Duodenal mucosa (tissue), 2 donors: Measurements from ENCODE around the gene MPPED1.

Experiments used
- H3K27ac ChIP-seq: one replicate; pipeline ENCODE4 v1.7.0; 2013; ENCODE audit warnings: low read depth, low read length
- H3K27me3 ChIP-seq, 2 donors: one replicate each; pipeline ENCODE4 v1.7.0; 2013; ENCODE audit warnings: low read length in 2 of 2, control low read depth in 1 of 2; ENCODE audit not compliant: insufficient read depth in 2 of 2, control insufficient read depth in 1 of 2
- H3K36me3 ChIP-seq, 2 donors: one replicate each; pipeline ENCODE4 v1.7.0; 2013; ENCODE audit warnings: low read length in 2 of 2, control low read depth in 1 of 2; ENCODE audit not compliant: insufficient read depth in 2 of 2, control insufficient read depth in 1 of 2
- H3K4me1 ChIP-seq, 2 donors: one replicate each; pipeline ENCODE4 v1.7.0; 2013; ENCODE audit warnings: low read length in 2 of 2, control low read depth in 1 of 2; ENCODE audit not compliant: insufficient read depth in 2 of 2, control insufficient read depth in 1 of 2
- H3K4me3 ChIP-seq, 2 donors: one replicate each; pipeline ENCODE4 v1.7.0; 2013; ENCODE audit warnings: low read length in 2 of 2, low read depth in 1 of 2
- H3K9ac ChIP-seq, 2 donors: one replicate each; pipeline ENCODE4 v1.7.0; 2013; ENCODE audit warnings: low read length in 2 of 2, low read depth in 1 of 2
- H3K9me3 ChIP-seq, 2 donors: one replicate each; pipeline ENCODE4 v1.7.0; 2013; ENCODE audit warnings: low read length in 2 of 2, control low read depth in 1 of 2; ENCODE audit not compliant: control insufficient read depth in 1 of 2

Gene MPPED1

GRCh38 chr22:43409800-43410199 lies 2.0 kb upstream of the MPPED1 start:
- Histone ChIP-seq H3K36me3 (no peaks in the 10 kb centered on the region), H3K27me3 (peaks cover 42% of the 10 kb centered on the region in 2 donors)

GRCh38 chr22:43411040-43411868 lies 560 bp upstream of the MPPED1 start:
- Histone ChIP-seq H3K9ac (no peak overlapping the region), H3K4me3 (no peak overlapping the region), H3K4me1 (no peaks in the 10 kb centered on the region), H3K9me3 (no peaks in the 10 kb centered on the region), H3K27me3 (peaks cover 41 to 43% of the 10 kb centered on the region in 2 donors), H3K27ac (no peak overlapping the region), H3K36me3 (no peaks in the 10 kb centered on the region)

More at GRCh38 chr22:43409800-43410199, 2.0 kb upstream of the MPPED1 start:
- Histone ChIP-seq H3K4me1 (no peaks in the 10 kb centered on the region), H3K9me3 (no peaks in the 10 kb centered on the region), H3K4me3 (no peak overlapping the region), H3K9ac (no peak overlapping the region), H3K27ac (no peak overlapping the region)

DNA sequence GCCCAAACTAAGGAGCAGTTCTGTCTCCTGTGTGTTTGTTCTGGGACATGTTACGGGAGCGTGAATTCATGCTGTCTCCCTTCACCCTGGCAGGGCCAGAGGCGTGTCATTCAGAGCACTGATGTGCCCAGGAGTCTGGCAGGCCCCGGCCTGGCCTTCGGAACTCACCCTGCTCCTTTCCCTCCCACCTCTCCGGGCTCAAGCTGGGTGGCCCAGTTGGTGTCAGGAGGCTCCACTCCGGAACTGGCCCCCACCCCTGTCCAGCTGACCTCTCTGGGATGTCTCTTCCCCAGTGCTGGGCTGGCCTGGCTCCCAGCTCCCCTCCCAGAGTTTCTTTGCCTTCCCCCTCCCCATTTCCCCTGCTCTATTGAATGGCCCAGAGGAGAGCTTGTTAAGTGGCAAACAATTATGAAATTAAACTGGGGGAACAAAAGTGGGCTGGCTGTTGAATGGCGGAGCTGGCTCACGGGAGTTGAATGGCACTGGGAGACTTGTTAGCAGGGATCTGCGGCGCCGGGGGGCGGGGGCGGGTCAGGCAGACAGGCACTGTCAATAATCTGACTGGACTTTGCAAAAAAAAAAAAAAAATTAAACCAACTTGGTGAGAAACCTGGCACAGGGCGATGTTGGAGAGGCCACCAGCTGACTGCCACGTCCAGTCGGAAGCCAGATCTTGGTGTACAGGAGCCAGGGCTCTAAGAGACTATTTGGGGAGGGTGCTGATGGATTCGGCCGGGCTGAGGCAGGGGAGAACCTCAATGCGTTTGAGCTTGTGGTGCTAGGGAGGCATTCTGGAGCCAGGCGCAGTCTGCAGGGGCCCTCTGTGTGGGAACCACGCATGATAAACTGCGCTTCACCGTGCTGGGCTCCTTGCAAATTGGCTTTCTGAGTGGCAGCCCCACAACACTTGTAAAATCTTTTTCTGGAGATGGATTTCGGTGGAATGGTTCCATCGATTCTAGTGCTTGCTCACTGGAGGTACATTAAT lies 1.3 kb downstream of the MPPED1 start:
- H3K4me1 ChIP-seq = no peaks in the 10 kb centered on the region
- no peaks in the 10 kb centered on the region for H3K9me3 ChIP-seq
- H3K27ac ChIP-seq = no peak overlapping the region
- H3K27me3 ChIP-seq = peaks cover 47 to 48% of the 10 kb centered on the region in 2 donors
- H3K4me3 ChIP-seq = no peak overlapping the region
- H3K9ac ChIP-seq = no peak overlapping the region
- H3K36me3 ChIP-seq = no peaks in the 10 kb centered on the region

GRCh38 chr22:43413826-43414225 lies 2.0 kb downstream of the MPPED1 start:
- Histone ChIP-seq H3K4me1 (no peaks in the 10 kb centered on the region), H3K9me3 (no peaks in the 10 kb centered on the region), H3K9ac (no peak overlapping the region), H3K36me3 (no peaks in the 10 kb centered on the region), H3K4me3 (no peak overlapping the region), H3K27ac (no peak overlapping the region), H3K27me3 (peaks cover 47 to 48% of the 10 kb centered on the region in 2 donors)

GRCh38 chr22:43415681-43416080 lies 3.9 kb downstream of the MPPED1 start:
- Histone ChIP-seq H3K4me3 (no peak overlapping the region), H3K9me3 (no peaks in the 10 kb centered on the region), H3K4me1 (no peaks in the 10 kb centered on the region), H3K9ac (no peak overlapping the region), H3K27ac (no peak overlapping the region), H3K27me3 (peaks cover 34 to 37% of the 10 kb centered on the region in 2 donors), H3K36me3 (no peaks in the 10 kb centered on the region)

- no peaks in the 10 kb centered on the region for H3K4me1 ChIP-seq
- H3K27ac ChIP-seq = no peak overlapping the region
- no peaks in the 10 kb centered on the region for H3K9me3 ChIP-seq
- H3K27me3 ChIP-seq = peaks cover 25 to 33% of the 10 kb centered on the region in 2 donors
- H3K36me3 ChIP-seq = no peaks in the 10 kb centered on the region
- H3K9ac ChIP-seq = no peak overlapping the region
- H3K4me3 ChIP-seq = no peak overlapping the region
Measured at GRCh38 chr22:43417555-43417954, 5.7 kb downstream of the MPPED1 start.

- Histone ChIP-seq H3K9me3 (no peaks in the 10 kb centered on the region), H3K9ac (no peak overlapping the region), H3K4me3 (no peak overlapping the region), H3K27ac (no peak overlapping the region), H3K36me3 (no peaks in the 10 kb centered on the region), H3K4me1 (no peaks in the 10 kb centered on the region), H3K27me3 (peaks cover 18 to 31% of the 10 kb centered on the region in 2 donors)
Measured at GRCh38 chr22:43418079-43418825, 6.4 kb downstream of the MPPED1 start.

DNA sequence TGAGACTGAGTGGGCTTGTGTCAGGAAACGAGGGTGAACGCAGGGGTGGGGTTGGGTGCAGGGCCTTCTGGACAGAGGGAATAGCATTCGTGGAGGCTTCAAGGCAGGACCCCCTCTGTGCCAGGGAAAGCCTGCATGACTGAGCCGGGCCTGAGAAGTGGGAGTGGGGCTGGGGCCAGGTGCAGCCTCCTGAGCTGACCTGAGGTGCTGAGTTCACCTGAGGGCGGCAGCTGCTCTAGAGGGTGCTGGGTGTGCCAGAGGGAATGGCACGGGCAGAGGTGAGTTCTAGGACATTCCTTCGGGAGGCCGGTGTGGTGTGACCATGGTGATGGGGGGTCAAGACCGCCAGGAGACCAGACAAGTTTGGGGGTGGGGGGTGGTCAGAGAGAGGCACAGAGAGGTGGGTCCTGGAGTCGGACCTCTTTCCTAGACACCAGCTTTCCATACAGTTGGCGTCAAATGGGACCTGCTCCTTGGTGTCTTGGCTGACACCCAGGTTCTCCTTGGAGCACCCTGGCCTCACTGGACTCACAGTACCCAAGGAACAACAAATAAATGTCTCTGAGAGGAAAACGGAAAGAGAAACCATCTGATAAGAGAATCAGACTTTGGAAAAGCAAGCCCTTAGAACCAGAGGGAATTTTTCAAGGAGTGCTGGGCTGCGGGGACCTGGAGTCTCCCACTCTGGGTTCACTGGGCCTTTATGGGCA lies 7.7 kb downstream of the MPPED1 start:
- H3K4me1 ChIP-seq = no peaks in the 10 kb centered on the region
- no peak overlapping the region for H3K9ac ChIP-seq
- no peaks in the 10 kb centered on the region for H3K9me3 ChIP-seq
- H3K27ac ChIP-seq = no peak overlapping the region
- no peaks in the 10 kb centered on the region for H3K36me3 ChIP-seq
- H3K27me3 ChIP-seq = peaks cover 8 to 23% of the 10 kb centered on the region in 2 donors
- no peak overlapping the region for H3K4me3 ChIP-seq

- Histone ChIP-seq H3K4me1 (no peaks in the 10 kb centered on the region), H3K9ac (no peak overlapping the region), H3K27me3 (peaks cover 5 to 19% of the 10 kb centered on the region in 2 donors), H3K36me3 (no peaks in the 10 kb centered on the region), H3K27ac (no peak overlapping the region), H3K9me3 (no peaks in the 10 kb centered on the region), H3K4me3 (no peak overlapping the region)
Measured at GRCh38 chr22:43421046-43421665, 9.3 kb downstream of the MPPED1 start.
